Measurements from ENCODE around the gene PMS2. TPM values are rescaled to one million over a fixed set of nuclear protein-coding genes. Genes with fewer than 3 reads are reported as not detected.

PMS2 gene
- total RNA-seq, 2 experiments from 2014 or later, result 19.7 to 21.2 TPM

GRCh38 chr7:6028563-6028962, 19.7 kb upstream of the PMS2 start:
- POLR2A ChIA-PET, result no interaction called here
- H3K4me1 Mint-ChIP-seq, result peaks cover 30% of the 10 kb centered on the region
- CTCF ChIA-PET, result interaction anchor here (0.7 kb wide), 1 partner anchor 321 kb away, joined by 4 read pairs; no protein-coding TSS in a partner anchor
- H3K4me3 Mint-ChIP-seq, result no peak overlapping the region
- no peaks in the 10 kb centered on the region for H3K9me3 Mint-ChIP-seq
- H3K27me3 Mint-ChIP-seq, result no peaks in the 10 kb centered on the region
- H3K36me3 Mint-ChIP-seq (ENCODE audit: low read depth), result peaks cover 68% of the 10 kb centered on the region
- peak overlapping the region; percentile 9 for H3K27ac Mint-ChIP-seq
- no peak for DNase-seq

GRCh38 chr7:6027806-6028365, 19.0 kb upstream of the PMS2 start:
- Mint-ChIP-seq H3K36me3 (ENCODE audit: low read depth) (peaks cover 75% of the 10 kb centered on the region), H3K4me3 (no peak overlapping the region), H3K4me1 (peaks cover 30% of the 10 kb centered on the region), H3K27me3 (no peaks in the 10 kb centered on the region), H3K9me3 (no peaks in the 10 kb centered on the region), H3K27ac (no peak overlapping the region)
- POLR2A ChIA-PET, result interaction anchor here (1.2 kb wide), 1 partner anchor 78 kb away, joined by 4 read pairs; no protein-coding TSS in a partner anchor
- CTCF ChIA-PET, result interaction anchor here (0.7 to 0.8 kb wide), 2 partner anchors 70 to 322 kb away, joined by 3 to 4 read pairs; no protein-coding TSS in a partner anchor
- DNase-seq, result no peak

GRCh38 chr7:6026820-6027311, 18.0 kb upstream of the PMS2 start:
- CTCF ChIA-PET, result interaction anchor here (0.6 to 1.9 kb wide), 12 partner anchors 11 to 297 kb away, joined by 3 to 11 read pairs (median 4); partner anchors contain the start of genes AIMP2 and PMS2
- no peak for DNase-seq
- POLR2A ChIA-PET, result interaction anchor here (1.1 to 2.9 kb wide), 4 partner anchors 11 to 79 kb away, joined by 3 to 14 read pairs (median 4); partner anchors contain the start of genes AIMP2 and PMS2
- peaks cover 79% of the 10 kb centered on the region for H3K36me3 Mint-ChIP-seq (ENCODE audit: low read depth)
- peaks cover 24% of the 10 kb centered on the region for H3K4me1 Mint-ChIP-seq
- H3K9me3 Mint-ChIP-seq, result no peaks in the 10 kb centered on the region
- no peaks in the 10 kb centered on the region for H3K27me3 Mint-ChIP-seq
- H3K27ac Mint-ChIP-seq, result peak overlapping the region; percentile 80
- H3K4me3 Mint-ChIP-seq, result no peak overlapping the region

GRCh38 chr7:6026011-6026819, 17.4 kb upstream of the PMS2 start:
- CTCF ChIA-PET, result interaction anchor here (0.6 to 2.0 kb wide), 12 partner anchors 11 to 324 kb away, joined by 3 to 11 read pairs (median 4); partner anchors contain the start of genes AIMP2 and PMS2

GRCh38 chr7:6023974-6024435, 15.2 kb upstream of the PMS2 start:
- ChIA-PET POLR2A (interaction anchor here (0.9 to 2.9 kb wide), 4 partner anchors 8 to 15 kb away, joined by 3 to 14 read pairs (median 5); partner anchors contain the start of genes AIMP2 and PMS2), CTCF (interaction anchor here (1.4 kb wide), 1 partner anchor 9 kb away, joined by 3 read pairs; no protein-coding TSS in a partner anchor)
- Mint-ChIP-seq H3K27me3 (no peaks in the 10 kb centered on the region), H3K4me3 (no peak overlapping the region), H3K36me3 (ENCODE audit: low read depth) (peaks cover 92% of the 10 kb centered on the region), H3K9me3 (no peaks in the 10 kb centered on the region), H3K27ac (no peak overlapping the region), H3K4me1 (peaks cover 20% of the 10 kb centered on the region)
- no peak for DNase-seq

More at GRCh38 chr7:6026011-6026819, 17.4 kb upstream of the PMS2 start:
- no peaks in the 10 kb centered on the region for H3K27me3 Mint-ChIP-seq
- peak; percentile 80 for DNase-seq
- H3K4me1 Mint-ChIP-seq, result peaks cover 20% of the 10 kb centered on the region
- peak overlapping the region; percentile 70 for H3K4me3 Mint-ChIP-seq
- H3K36me3 Mint-ChIP-seq (ENCODE audit: low read depth), result peaks cover 81% of the 10 kb centered on the region
- H3K9me3 Mint-ChIP-seq, result no peaks in the 10 kb centered on the region
- peak overlapping the region; percentile 80 for H3K27ac Mint-ChIP-seq
- POLR2A ChIA-PET, result interaction anchor here (1.1 to 2.9 kb wide), 3 partner anchors 10 to 20 kb away, joined by 3 to 14 read pairs (median 3); partner anchors contain the start of genes AIMP2 and PMS2

GRCh38 chr7:6022707-6023106, 13.9 kb upstream of the PMS2 start:
- Mint-ChIP-seq H3K9me3 (no peaks in the 10 kb centered on the region), H3K36me3 (ENCODE audit: low read depth) (peaks cover 89% of the 10 kb centered on the region), H3K4me3 (no peak overlapping the region), H3K27me3 (no peaks in the 10 kb centered on the region), H3K27ac (no peak overlapping the region), H3K4me1 (peaks cover 20% of the 10 kb centered on the region)
- DNase-seq, result no peak
- ChIA-PET CTCF (no interaction called here), POLR2A (interaction anchor here (1.3 kb wide), 1 partner anchor 13 kb away, joined by 3 read pairs; the partner anchor contains the start of genes AIMP2 and PMS2)

- H3K9me3 Mint-ChIP-seq, result no peaks in the 10 kb centered on the region
- no peak overlapping the region for H3K27ac Mint-ChIP-seq
- no peaks in the 10 kb centered on the region for H3K27me3 Mint-ChIP-seq
- H3K4me1 Mint-ChIP-seq, result peaks cover 3% of the 10 kb centered on the region
- H3K4me3 Mint-ChIP-seq, result no peak overlapping the region
- H3K36me3 Mint-ChIP-seq (ENCODE audit: low read depth), result peaks cover 85% of the 10 kb centered on the region
- ChIA-PET POLR2A (interaction anchor here (0.6 to 1.8 kb wide), 2 partner anchors 12 to 274 kb away, joined by 3 to 12 read pairs; partner anchors contain the start of genes AIMP2 and PMS2), CTCF (interaction anchor here (0.6 kb wide), 1 partner anchor 91 kb away, joined by 4 read pairs; no protein-coding TSS in a partner anchor)
- DNase-seq, result no peak
Observed at GRCh38 chr7:6020371-6021286, 11.8 kb upstream of the PMS2 start.

GRCh38 chr7:6016653-6016966, 7.8 kb upstream of the PMS2 start:
- peaks cover 71% of the 10 kb centered on the region for H3K36me3 Mint-ChIP-seq (ENCODE audit: low read depth)
- no peaks in the 10 kb centered on the region for H3K27me3 Mint-ChIP-seq
- POLR2A ChIA-PET, result interaction anchor here (1.1 kb wide), 1 partner anchor 10 kb away, joined by 3 read pairs; no protein-coding TSS in a partner anchor
- H3K4me3 Mint-ChIP-seq, result no peak overlapping the region
- CTCF ChIA-PET, result no interaction called here
- H3K4me1 Mint-ChIP-seq, result peaks cover 22% of the 10 kb centered on the region
- no peaks in the 10 kb centered on the region for H3K9me3 Mint-ChIP-seq
- no peak for DNase-seq
- peak overlapping the region; percentile 37 for H3K27ac Mint-ChIP-seq

GRCh38 chr7:6015917-6016652, 7.2 kb upstream of the PMS2 start:
- Mint-ChIP-seq H3K27ac (peak overlapping the region; percentile 65), H3K27me3 (no peaks in the 10 kb centered on the region), H3K4me1 (peaks cover 27% of the 10 kb centered on the region), H3K9me3 (no peaks in the 10 kb centered on the region), H3K36me3 (ENCODE audit: low read depth) (peaks cover 65% of the 10 kb centered on the region), H3K4me3 (no peak overlapping the region)
- DNase-seq, result no peak
- ChIA-PET CTCF (interaction anchor here (1.4 kb wide), 1 partner anchor 9 kb away, joined by 7 read pairs; no protein-coding TSS in a partner anchor), POLR2A (interaction anchor here (0.9 to 1.2 kb wide), 3 partner anchors 8 to 19 kb away, joined by 3 to 7 read pairs (median 4); no protein-coding TSS in a partner anchor)

- H3K9me3 Mint-ChIP-seq, result no peaks in the 10 kb centered on the region
- CTCF ChIA-PET, result no interaction called here
- peak overlapping the region; percentile 51 for H3K27ac Mint-ChIP-seq
- peaks cover 38% of the 10 kb centered on the region for H3K36me3 Mint-ChIP-seq (ENCODE audit: low read depth)
- POLR2A ChIA-PET, result no interaction called here
- H3K4me3 Mint-ChIP-seq, result no peak overlapping the region
- DNase-seq, result no peak
- peaks cover 45% of the 10 kb centered on the region for H3K4me1 Mint-ChIP-seq
- H3K27me3 Mint-ChIP-seq, result no peaks in the 10 kb centered on the region
Observed at GRCh38 chr7:6012355-6013104, 3.7 kb upstream of the PMS2 start.

- Mint-ChIP-seq H3K36me3 (ENCODE audit: low read depth) (peaks cover 32% of the 10 kb centered on the region), H3K9me3 (no peaks in the 10 kb centered on the region), H3K4me1 (peaks cover 52% of the 10 kb centered on the region), H3K4me3 (no peak overlapping the region), H3K27ac (peak overlapping the region; percentile 51), H3K27me3 (no peaks in the 10 kb centered on the region)
- ChIA-PET CTCF (no interaction called here), POLR2A (no interaction called here)
- no peak for DNase-seq
Observed at GRCh38 chr7:6011541-6011940, 2.7 kb upstream of the PMS2 start.
